Neural cell (in vitro differentiated cells): ENCODE data around the gene GNRH2. TPM values are rescaled to one million over a fixed set of nuclear protein-coding genes. Genes with fewer than 3 reads are reported as not detected.

Experiments used
- H2AFZ ChIP-seq: fragments of 200-600, 300-800 bp; sonication (generic), shearing (Covaris generic); 2 replicates; pipeline ENCODE4 v1.6.0; 2014; ENCODE audit warnings: low read depth, mild to moderate bottlenecking, antibody characterized with exemption, low read length, moderate library complexity
- H3F3A ChIP-seq: fragments of 200-600 bp; shearing (Covaris generic); 2 replicates; pipeline ENCODE4 v1.6.1; 2016; ENCODE audit warnings: mild to moderate bottlenecking, moderate library complexity, mixed read lengths, antibody characterized with exemption, low read length; ENCODE audit not compliant: insufficient read depth, poor library complexity, severe bottlenecking
- H3K27ac ChIP-seq: fragments of 200-600, 300-800 bp; sonication (generic), shearing (Covaris generic); 2 replicates; pipeline ENCODE4 v1.5.1; 2014; ENCODE audit warnings: mild to moderate bottlenecking, low read length, moderate library complexity
- H3K27me3 ChIP-seq: fragments of 300-800, 200-600 bp; sonication (generic), shearing (Covaris generic); 2 replicates; pipeline ENCODE4 v1.6.0; 2014; ENCODE audit warnings: mild to moderate bottlenecking, low read depth, low read length, moderate library complexity; ENCODE audit not compliant: insufficient read depth
- H3K36me3 ChIP-seq: fragments of 300-800, 200-600 bp; sonication (generic), shearing (Covaris generic); 2 replicates; pipeline ENCODE4 v1.5.1; 2014; ENCODE audit warnings: mild to moderate bottlenecking, antibody characterized with exemption, low read length, moderate library complexity; ENCODE audit not compliant: insufficient read depth
- H3K4me2 ChIP-seq: fragments of 300-800, 200-600 bp; sonication (generic), shearing (Covaris generic); 2 replicates; pipeline ENCODE4 v1.6.0; 2014; ENCODE audit warnings: mild to moderate bottlenecking, low read length
- H3K4me3 ChIP-seq: fragments of 300-800, 200-600 bp; sonication (generic), shearing (Covaris generic); 2 replicates; pipeline ENCODE4 v1.5.1; 2014; ENCODE audit warnings: mild to moderate bottlenecking, low read length, moderate library complexity
- H3K79me2 ChIP-seq: fragments of 200-600 bp; shearing (Covaris generic); replicated peaks from 2 replicates; pipeline ENCODE4 v1.6.0; 2014; ENCODE audit warnings: mild to moderate bottlenecking, low read length, moderate library complexity; ENCODE audit not compliant: insufficient read depth
- H3K9ac ChIP-seq: fragments of 300-800, 200-600 bp; sonication (generic), shearing (Covaris generic); 2 replicates; pipeline ENCODE4 v1.6.1; 2016; ENCODE audit warnings: mild to moderate bottlenecking, low read length, mixed read lengths
- H3K9me2 ChIP-seq: fragments of 200-600 bp; shearing (Covaris generic); 2 replicates; pipeline ENCODE4 v1.6.1; 2016; ENCODE audit warnings: mild to moderate bottlenecking, low read length, mixed read lengths; ENCODE audit not compliant: insufficient read depth
- H3K9me3 ChIP-seq: fragments of 200-600, 300-800 bp; sonication (generic), shearing (Covaris generic); 2 replicates; pipeline ENCODE4 v1.6.1; 2016; ENCODE audit warnings: mild to moderate bottlenecking, mixed run types, low read length, moderate library complexity, mixed read lengths
- H4K20me1 ChIP-seq: fragments of 200-600 bp; shearing (Covaris generic); 2 replicates; pipeline ENCODE4 v1.6.1; 2016; ENCODE audit warnings: mild to moderate bottlenecking, mixed run types; ENCODE audit not compliant: insufficient read depth
- EP300 ChIP-seq: fragments of 450-650 bp; conservative IDR thresholded peaks from 2 replicates; pipeline ENCODE4 v1.6.1; 2014; ENCODE audit warnings: antibody characterized with exemption, mild to moderate bottlenecking, moderate library complexity; ENCODE audit not compliant: poor library complexity, severe bottlenecking
- EZH2 ChIP-seq: fragments of 200-600, 300-800 bp; shearing (Covaris generic), sonication (generic); IDR thresholded peaks from 2 replicates; pipeline ENCODE4 v1.6.1; 2014; ENCODE audit warnings: antibody characterized with exemption, low read length, borderline replicate concordance, mild to moderate bottlenecking; ENCODE audit not compliant: insufficient read depth, poor library complexity, severe bottlenecking
- MXI1 ChIP-seq: fragments of 450-650 bp; conservative IDR thresholded peaks from 2 replicates; pipeline ENCODE4 v1.6.1; 2014; ENCODE audit warnings: antibody characterized with exemption, mild to moderate bottlenecking; ENCODE audit not compliant: poor library complexity, severe bottlenecking
- POLR2AphosphoS5 ChIP-seq: IDR thresholded peaks from 2 replicates; pipeline ENCODE4 v1.6.1; 2012
- RAD21 ChIP-seq: fragments of 450-650 bp; conservative IDR thresholded peaks from 2 replicates; pipeline ENCODE4 v1.6.1; 2014; ENCODE audit warnings: antibody characterized with exemption, mild to moderate bottlenecking, moderate library complexity
- SMC3 ChIP-seq: fragments of 450-650 bp; conservative IDR thresholded peaks from 2 replicates; pipeline ENCODE4 v1.6.1; 2014; ENCODE audit warnings: antibody characterized with exemption, mild to moderate bottlenecking, moderate library complexity; ENCODE audit not compliant: poor library complexity
- TAF1 ChIP-seq: IDR thresholded peaks from 2 replicates; pipeline ENCODE4 v1.6.1; 2012; ENCODE audit warnings: low read depth
- polyA plus RNA-seq: library from polyadenylated mRNA; depleted of rRNA; stranded (reverse); fragments of >200 nt; gene quantifications from 2 replicates; pipeline ENCODE4 v1.2.3, GENCODE V29; 2014
- TF ChIP-seq, protein P1 (sequence below): IDR thresholded peaks from 2 replicates; pipeline ENCODE4 v1.6.1; 2012; ENCODE audit warnings: borderline replicate concordance
- TF ChIP-seq, protein P2 (sequence below): fragments of 450-650 bp; IDR thresholded peaks from 2 replicates; pipeline ENCODE4 v1.5.1; 2014; ENCODE audit warnings: antibody characterized with exemption, mild to moderate bottlenecking, moderate library complexity; ENCODE audit not compliant: poor library complexity, severe bottlenecking

Gene GNRH2
- polyA plus RNA-seq, 1 donor from 2014 or later: 1.9 TPM

DNA sequence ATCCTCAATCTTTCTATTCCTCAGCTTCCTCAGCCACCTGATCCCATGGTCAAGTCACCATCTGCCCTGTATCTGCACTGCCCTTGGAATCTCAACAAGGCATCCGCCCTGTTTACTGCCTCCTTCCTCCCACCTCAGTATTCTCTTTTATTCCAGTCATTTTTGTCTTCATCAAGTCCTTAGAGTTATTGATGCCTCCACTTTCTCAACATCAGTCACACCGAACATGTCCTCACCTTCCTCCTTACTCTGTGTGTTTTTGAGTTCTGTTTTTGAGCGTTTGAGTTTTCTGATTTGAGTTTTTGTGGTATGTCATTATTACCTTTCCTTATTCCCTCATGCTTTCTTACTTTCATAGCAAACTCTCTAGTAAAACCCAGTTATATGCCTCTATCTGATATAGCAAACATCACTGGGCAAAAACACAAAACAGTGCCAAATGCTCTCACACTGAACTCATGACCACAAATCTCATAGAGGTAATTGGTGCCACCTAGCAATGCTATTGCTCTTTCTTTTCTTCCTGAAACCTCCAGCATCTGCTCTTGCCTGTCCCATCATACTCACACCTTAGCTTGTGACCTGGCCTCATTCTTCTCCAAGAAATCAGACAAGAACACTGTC lies 11.8 kb upstream of the GNRH2 start (continued):
- TF ChIP-seq, protein P1, sequence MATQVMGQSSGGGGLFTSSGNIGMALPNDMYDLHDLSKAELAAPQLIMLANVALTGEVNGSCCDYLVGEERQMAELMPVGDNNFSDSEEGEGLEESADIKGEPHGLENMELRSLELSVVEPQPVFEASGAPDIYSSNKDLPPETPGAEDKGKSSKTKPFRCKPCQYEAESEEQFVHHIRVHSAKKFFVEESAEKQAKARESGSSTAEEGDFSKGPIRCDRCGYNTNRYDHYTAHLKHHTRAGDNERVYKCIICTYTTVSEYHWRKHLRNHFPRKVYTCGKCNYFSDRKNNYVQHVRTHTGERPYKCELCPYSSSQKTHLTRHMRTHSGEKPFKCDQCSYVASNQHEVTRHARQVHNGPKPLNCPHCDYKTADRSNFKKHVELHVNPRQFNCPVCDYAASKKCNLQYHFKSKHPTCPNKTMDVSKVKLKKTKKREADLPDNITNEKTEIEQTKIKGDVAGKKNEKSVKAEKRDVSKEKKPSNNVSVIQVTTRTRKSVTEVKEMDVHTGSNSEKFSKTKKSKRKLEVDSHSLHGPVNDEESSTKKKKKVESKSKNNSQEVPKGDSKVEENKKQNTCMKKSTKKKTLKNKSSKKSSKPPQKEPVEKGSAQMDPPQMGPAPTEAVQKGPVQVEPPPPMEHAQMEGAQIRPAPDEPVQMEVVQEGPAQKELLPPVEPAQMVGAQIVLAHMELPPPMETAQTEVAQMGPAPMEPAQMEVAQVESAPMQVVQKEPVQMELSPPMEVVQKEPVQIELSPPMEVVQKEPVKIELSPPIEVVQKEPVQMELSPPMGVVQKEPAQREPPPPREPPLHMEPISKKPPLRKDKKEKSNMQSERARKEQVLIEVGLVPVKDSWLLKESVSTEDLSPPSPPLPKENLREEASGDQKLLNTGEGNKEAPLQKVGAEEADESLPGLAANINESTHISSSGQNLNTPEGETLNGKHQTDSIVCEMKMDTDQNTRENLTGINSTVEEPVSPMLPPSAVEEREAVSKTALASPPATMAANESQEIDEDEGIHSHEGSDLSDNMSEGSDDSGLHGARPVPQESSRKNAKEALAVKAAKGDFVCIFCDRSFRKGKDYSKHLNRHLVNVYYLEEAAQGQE: no peak

DNA sequence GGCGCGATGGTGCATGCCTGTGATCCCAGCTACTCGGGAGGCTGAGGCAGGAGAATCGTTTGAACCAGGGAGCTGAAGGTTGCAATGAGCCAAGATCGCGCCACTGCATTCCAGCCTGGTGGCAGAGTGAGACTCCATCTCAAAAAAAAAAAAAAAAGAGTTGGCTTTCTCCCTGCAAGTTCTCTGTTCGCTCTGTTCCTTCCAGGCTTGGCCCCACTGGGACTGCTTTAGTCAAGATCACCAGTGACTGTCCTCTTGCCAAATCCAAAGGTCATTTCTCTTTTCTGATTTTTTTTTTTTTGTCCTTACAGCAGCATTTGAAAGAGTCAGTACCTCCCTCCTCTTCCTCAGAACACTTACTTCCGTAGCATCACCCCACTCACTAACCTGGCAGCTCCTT lies 10.8 kb upstream of the GNRH2 start:
- Histone ChIP-seq H3K79me2 (no peaks in the 10 kb centered on the region), H3K9me2 (no peaks in the 10 kb centered on the region), H3K4me2 (no peak overlapping the region), H3K27me3 (no peaks in the 10 kb centered on the region), H4K20me1 (no peaks in the 10 kb centered on the region), H3K4me3 (no peak overlapping the region), H3K27ac (no peak overlapping the region), H2AFZ (no peak overlapping the region), H3K9me3 (no peaks in the 10 kb centered on the region), H3K36me3 (peaks cover 9% of the 10 kb centered on the region), H3F3A (no peaks in the 10 kb centered on the region), H3K9ac (no peak overlapping the region)
- no peak for TF ChIP-seq POLR2AphosphoS5
- no peak for TF ChIP-seq EP300
- no peak for TF ChIP-seq MXI1
- TF ChIP-seq, protein P2, sequence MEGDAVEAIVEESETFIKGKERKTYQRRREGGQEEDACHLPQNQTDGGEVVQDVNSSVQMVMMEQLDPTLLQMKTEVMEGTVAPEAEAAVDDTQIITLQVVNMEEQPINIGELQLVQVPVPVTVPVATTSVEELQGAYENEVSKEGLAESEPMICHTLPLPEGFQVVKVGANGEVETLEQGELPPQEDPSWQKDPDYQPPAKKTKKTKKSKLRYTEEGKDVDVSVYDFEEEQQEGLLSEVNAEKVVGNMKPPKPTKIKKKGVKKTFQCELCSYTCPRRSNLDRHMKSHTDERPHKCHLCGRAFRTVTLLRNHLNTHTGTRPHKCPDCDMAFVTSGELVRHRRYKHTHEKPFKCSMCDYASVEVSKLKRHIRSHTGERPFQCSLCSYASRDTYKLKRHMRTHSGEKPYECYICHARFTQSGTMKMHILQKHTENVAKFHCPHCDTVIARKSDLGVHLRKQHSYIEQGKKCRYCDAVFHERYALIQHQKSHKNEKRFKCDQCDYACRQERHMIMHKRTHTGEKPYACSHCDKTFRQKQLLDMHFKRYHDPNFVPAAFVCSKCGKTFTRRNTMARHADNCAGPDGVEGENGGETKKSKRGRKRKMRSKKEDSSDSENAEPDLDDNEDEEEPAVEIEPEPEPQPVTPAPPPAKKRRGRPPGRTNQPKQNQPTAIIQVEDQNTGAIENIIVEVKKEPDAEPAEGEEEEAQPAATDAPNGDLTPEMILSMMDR: no peak
- TF ChIP-seq, protein P1: no peak
- TF ChIP-seq SMC3: no peak
- no peak for TF ChIP-seq RAD21
- no peak for TF ChIP-seq TAF1
- TF ChIP-seq EZH2: no peak
